AG09319 (cell line): ENCODE results near the gene MPZL1.

Experiments
- DNase-seq: peaks from one replicate; pipeline ENCODE4 v3.0.0-alpha.2; 2010; ENCODE audit warnings: low read depth; ENCODE audit errors: extremely low read depth
- CTCF ChIP-seq: IDR thresholded peaks from 2 replicates; pipeline ENCODE4 v1.5.1; 2011; ENCODE audit warnings: low read depth, mild to moderate bottlenecking, inconsistent platforms, low read length, moderate library complexity

Gene MPZL1

GRCh38 chr1:167762061-167762746 lies 40.4 kb downstream of the MPZL1 start:
- DNase-seq = no peak
- no peak for TF ChIP-seq CTCF

GRCh38 chr1:167763525-167764220 lies 41.9 kb downstream of the MPZL1 start:
- no peak for TF ChIP-seq CTCF
- no peak for DNase-seq

- no peak for TF ChIP-seq CTCF
- no peak for DNase-seq
Measured at GRCh38 chr1:167764458-167765330, 42.9 kb downstream of the MPZL1 start.

DNA sequence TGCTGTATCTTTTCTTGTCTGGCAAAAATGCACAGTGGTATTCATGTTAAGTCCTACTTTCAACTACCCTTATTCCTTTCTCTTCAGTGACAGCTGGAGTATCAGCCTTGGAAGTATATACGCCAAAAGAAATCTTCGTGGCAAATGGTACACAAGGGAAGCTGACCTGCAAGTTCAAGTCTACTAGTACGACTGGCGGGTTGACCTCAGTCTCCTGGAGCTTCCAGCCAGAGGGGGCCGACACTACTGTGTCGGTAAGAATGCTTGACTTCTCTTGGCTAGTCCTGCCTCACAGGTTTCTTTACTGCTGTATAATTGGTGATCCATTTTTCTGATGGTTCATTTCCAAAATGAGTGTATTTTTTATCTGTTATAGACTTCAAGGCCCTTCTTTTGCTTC lies 43.7 kb downstream of the MPZL1 start:
- DNase-seq = no peak
- no peak for TF ChIP-seq CTCF

GRCh38 chr1:167766538-167766937 lies 44.8 kb downstream of the MPZL1 start:
- DNase-seq = no peak
- TF ChIP-seq CTCF = no peak

- no peak for TF ChIP-seq CTCF
- no peak for DNase-seq
Measured at GRCh38 chr1:167767761-167768160, 46.0 kb downstream of the MPZL1 start.

DNA sequence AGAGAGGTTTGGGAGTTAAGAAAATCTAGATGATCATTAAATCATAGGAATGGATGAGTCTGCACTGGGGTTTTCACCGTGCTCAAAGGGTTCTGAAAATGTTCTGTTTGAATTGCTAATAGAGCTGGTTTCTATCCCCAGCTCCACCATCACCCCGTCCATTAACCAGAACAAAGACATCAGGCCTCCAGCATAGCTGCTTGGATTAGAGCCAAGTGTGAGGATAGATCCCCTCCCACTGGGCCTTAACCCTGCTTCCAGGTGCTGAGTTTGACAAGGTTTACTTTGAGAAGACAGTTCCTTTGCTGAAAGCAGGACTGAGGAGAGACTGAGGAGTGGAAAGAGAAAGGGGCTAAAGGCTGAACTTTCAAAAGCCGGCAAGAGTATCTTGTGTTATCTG lies 48.3 kb downstream of the MPZL1 start:
- DNase-seq = no peak
- TF ChIP-seq CTCF = no peak
